NCI-H345 (cell line): ENCODE results near the gene KAT5.
"Not testable (repeated sequence)": the region's sequence is repeated elsewhere in the genome, so short reads cannot be mapped to it uniquely, and the experiment has no call there.

Experiments used
- DNase-seq: peaks from one replicate; lab custom pipeline; 2025; lab: John Stamatoyannopoulos, UW

The KAT5 gene

DNA sequence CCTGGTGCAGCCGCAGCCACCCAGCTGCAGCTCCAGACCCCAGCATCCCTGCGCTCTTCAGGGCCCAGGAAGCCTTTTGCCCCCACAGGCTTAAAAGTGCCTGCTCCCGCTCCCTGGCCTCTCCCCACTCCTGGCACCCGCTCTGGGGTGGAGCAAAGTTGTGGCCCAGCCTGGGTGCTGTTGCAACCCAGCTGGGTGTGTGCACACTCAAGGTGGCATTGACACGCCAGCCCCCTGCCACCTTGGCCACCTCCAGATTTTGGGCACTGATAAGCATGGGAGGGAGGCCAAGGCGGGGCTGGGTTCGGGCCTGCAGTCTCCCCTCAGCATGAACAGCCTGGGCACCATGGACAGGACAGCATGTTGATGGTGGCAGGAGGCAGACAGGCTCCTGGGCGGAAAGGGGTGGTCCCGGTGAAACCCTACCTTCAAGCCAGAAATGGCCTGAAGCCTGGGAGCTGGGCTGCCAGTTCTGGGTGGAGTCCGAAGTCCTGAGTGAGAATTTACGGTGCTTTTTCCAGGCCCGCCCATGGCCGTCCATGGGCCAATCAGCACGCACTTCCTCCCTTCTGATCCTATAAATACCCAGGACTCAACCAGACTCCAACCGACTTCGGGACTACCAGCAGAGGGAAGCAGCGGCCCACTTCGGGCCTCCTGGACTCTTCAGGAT is 32.1 kb downstream of the KAT5 start:
- peak; percentile 17 for DNase-seq

DNA sequence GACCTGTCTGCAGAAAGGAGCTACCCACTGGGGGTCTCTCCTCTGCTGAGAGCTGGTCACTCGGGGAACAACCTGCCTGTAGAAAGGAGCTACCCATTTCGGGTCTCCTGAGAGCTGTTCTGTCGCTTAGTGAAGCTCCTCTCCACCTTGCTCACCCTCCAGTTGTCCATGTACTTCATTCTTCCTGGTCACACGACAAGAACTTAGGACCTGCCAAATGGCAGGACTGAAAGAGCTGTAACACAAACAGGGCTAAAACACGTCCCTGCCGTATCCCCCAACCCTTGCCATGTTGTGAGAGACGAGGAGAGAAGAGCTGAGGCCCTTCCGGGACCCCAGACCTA is 32.6 kb downstream of the KAT5 start:
- DNase-seq: no peak

DNA sequence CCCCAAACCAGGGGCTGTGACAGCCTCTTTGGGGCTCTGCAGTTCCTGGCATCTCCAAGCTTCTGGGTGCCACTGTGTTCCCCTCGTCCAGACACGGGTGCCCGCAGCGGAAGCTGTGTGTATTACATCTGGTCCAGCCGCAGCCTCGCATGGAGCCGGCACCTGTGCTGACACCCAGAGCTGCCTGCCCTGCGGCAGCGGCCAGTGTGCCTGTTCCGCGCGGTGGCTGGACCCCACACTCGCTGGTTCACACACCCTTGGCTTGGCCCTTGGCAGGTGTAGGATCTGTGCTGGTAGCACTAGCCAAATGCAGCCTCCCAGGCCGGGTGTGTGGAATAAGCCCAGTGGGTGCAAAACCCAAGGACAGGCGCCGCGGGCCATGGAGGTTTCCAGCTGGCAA is 33.0 kb downstream of the KAT5 start:
- no peak for DNase-seq

DNA sequence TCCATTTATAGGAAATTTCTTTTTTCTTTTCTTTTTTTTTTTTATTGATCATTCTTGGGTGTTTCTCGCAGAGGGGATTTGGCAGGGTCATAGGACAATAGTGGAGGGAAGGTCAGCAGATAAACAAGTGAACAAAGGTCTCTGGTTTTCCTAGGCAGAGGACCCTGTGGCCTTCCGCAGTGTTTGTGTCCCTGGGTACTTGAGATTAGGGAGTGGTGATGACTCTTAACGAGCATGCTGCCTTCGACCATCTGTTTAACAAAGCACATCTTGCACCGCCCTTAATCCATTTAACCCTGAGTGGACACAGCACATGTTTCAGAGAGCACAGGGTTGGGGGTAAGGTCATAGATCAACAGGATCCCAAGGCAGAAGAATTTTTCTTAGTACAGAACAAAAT is 50.1 kb downstream of the KAT5 start:
- not testable (repeated sequence) for DNase-seq

GRCh38 chr11:65762816-65763215 is 50.8 kb downstream of the KAT5 start:
- not testable (repeated sequence) for DNase-seq

DNA sequence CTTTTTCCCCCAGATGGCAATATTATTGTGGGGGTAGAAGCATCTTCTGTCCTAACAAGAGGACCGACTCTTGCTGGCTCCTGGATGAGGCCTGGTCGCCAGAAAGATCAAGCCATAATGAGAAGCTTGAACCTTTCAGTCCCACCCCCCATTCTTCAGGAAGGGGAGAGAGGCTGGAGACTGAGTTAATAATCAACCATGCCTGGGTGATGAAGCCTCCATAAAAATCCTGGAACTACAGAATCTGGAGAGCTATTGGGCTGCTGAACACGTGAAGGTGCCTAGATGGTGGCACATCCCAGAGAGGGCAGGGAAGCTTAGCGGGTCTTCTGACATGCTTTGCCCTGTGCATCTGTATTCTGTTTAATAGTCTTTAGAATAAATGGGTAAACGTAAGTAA is 52.4 kb downstream of the KAT5 start:
- DNase-seq: no peak

DNA sequence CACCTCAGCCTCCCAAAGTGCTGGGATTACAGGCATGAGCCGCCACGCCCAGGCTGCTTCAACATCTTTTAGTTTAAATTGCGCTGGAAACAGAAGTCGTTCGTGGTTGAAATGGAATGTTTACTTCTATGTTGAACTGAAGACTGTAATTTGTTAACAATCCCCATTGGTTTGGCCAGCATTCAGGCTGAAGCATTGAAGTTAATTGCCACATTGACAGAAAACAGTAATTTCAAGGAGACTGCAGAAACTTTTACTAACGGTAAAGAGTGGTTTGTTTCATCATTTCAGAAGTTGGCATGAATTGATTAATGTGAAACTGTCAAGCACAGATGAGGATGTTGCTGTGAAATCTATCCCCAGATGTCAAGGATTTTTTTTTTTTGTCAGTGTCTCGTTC is 54.5 kb downstream of the KAT5 start:
- DNase-seq: no peak

- no peak for DNase-seq
Observed at GRCh38 chr11:65767406-65767805, 55.4 kb downstream of the KAT5 start.

- DNase-seq: not testable (repeated sequence)
Observed at GRCh38 chr11:65767806-65768205, 55.8 kb downstream of the KAT5 start.
